Keratinocyte (primary cell): ENCODE measurements around the gene SERTAD4. TPM values are rescaled to one million over a fixed set of nuclear protein-coding genes. Genes with fewer than 3 reads are reported as not detected.

ENCODE experiments used
- DNase-seq: peaks from one replicate; pipeline ENCODE4 v3.0.0-alpha.2; 2011; ENCODE audit warnings: low read depth, missing footprints, low spot score
- FAIRE-seq: peaks from 2 replicates; lab custom pipeline; 2011; peaks lifted over from hg19 to GRCh38; lab: Jason Lieb, UNC
- H2AFZ ChIP-seq: 2 replicates; pipeline ENCODE4 v1.6.0; 2012; ENCODE audit warnings: low read length, control low read depth, inconsistent platforms; ENCODE audit not compliant: control insufficient read depth
- H3K27ac ChIP-seq: 2 replicates; pipeline ENCODE4 v1.5.1; 2011; ENCODE audit warnings: low read length; ENCODE audit not compliant: control insufficient read depth, insufficient read depth
- H3K27me3 ChIP-seq: 3 replicates; pipeline ENCODE4 v1.6.0; 2011; ENCODE audit warnings: low read length; ENCODE audit not compliant: control insufficient read depth, insufficient read depth; ENCODE audit errors: extremely low read depth
- H3K36me3 ChIP-seq, 2 experiments: 2 replicates in 1 of 2; 3 replicates in 1 of 2; pipeline ENCODE4 v1.5.1; 2011; ENCODE audit warnings: low read length in 2 of 2, mild to moderate bottlenecking in 1 of 2; ENCODE audit not compliant: control insufficient read depth in 2 of 2, insufficient read depth in 2 of 2; ENCODE audit errors: extremely low read depth in 1 of 2
- H3K4me1 ChIP-seq: 3 replicates; pipeline ENCODE4 v1.5.1; 2011; ENCODE audit warnings: low read length; ENCODE audit not compliant: control insufficient read depth, insufficient read depth; ENCODE audit errors: extremely low read depth
- H3K4me2 ChIP-seq: 3 replicates; pipeline ENCODE4 v1.6.0; 2011; ENCODE audit warnings: low read depth, low read length; ENCODE audit not compliant: control insufficient read depth, insufficient read depth; ENCODE audit errors: extremely low read depth
- H3K4me3 ChIP-seq, 3 experiments: fragments of 200-600 bp in 1 of 3; sonication (generic) in 1 of 3; 2 replicates in 2 of 3; 3 replicates in 1 of 3; pipeline ENCODE4 v1.5.1; 2011 to 2016; ENCODE audit warnings: low read length in 3 of 3, mild to moderate bottlenecking in 3 of 3, control low read depth in 2 of 3, inconsistent platforms in 1 of 3, low read depth in 1 of 3, mixed read lengths in 1 of 3, mixed run types in 1 of 3, moderate library complexity in 1 of 3; ENCODE audit not compliant: control insufficient read depth in 2 of 3, insufficient read depth in 2 of 3; ENCODE audit errors: extremely low read depth in 1 of 3
- H3K79me2 ChIP-seq: 2 replicates; pipeline ENCODE4 v1.6.0; 2012; ENCODE audit warnings: low read length; ENCODE audit not compliant: control insufficient read depth, insufficient read depth
- H3K9ac ChIP-seq: 3 replicates; pipeline ENCODE4 v1.6.0; 2011; ENCODE audit warnings: low read length; ENCODE audit not compliant: control insufficient read depth, insufficient read depth; ENCODE audit errors: extremely low read depth
- H3K9me1 ChIP-seq: 3 replicates; pipeline ENCODE4 v1.6.0; 2011; ENCODE audit warnings: low read length; ENCODE audit not compliant: control insufficient read depth, insufficient read depth; ENCODE audit errors: extremely low read depth
- H3K9me3 ChIP-seq: 2 replicates; pipeline ENCODE4 v1.5.1; 2012; ENCODE audit warnings: low read depth, low read length; ENCODE audit not compliant: control insufficient read depth
- H4K20me1 ChIP-seq: 3 replicates; pipeline ENCODE4 v1.6.0; 2011; ENCODE audit warnings: low read length; ENCODE audit not compliant: control insufficient read depth, insufficient read depth; ENCODE audit errors: extremely low read depth
- CTCF ChIP-seq, 3 experiments: IDR thresholded peaks in 1 of 3; conservative IDR thresholded peaks in 1 of 3; optimal IDR thresholded peaks in 1 of 3; 2 replicates in 2 of 3; 3 replicates in 1 of 3; pipeline versions ENCODE3 to v1.5.1; 2011; ENCODE audit warnings: low read length in 3 of 3, mild to moderate bottlenecking in 3 of 3, moderate library complexity in 2 of 3, control low read depth in 1 of 3, inconsistent platforms in 1 of 3; ENCODE audit not compliant: insufficient read depth in 2 of 3; ENCODE audit errors: extremely low read depth in 1 of 3
- EZH2 ChIP-seq: IDR thresholded peaks from one replicate; pipeline ENCODE4 v1.6.1; 2012; ENCODE audit warnings: inconsistent platforms, mild to moderate bottlenecking, low read length, moderate library complexity
- dilution Hi-C: fragments of 300-500 bp; cut with MboI; formaldehyde crosslinking; loops from one replicate; pipeline ENCODE4 v1.7.0; 2020; ENCODE audit warnings: low sequenced_read_pairs; ENCODE audit not compliant: extremely low pct_ligation_motif_present
- polyA plus RNA-seq, 5 experiments: library from polyadenylated mRNA; depleted of rRNA in 3 of 5; stranded (reverse) in 3 of 5; stranded (forward) in 1 of 5; unstranded in 1 of 5; fragments of >200 nt; gene quantifications; 1 replicate in 1 of 5; 2 replicates in 3 of 5; 3 replicates in 1 of 5; pipeline versions ENCODE4 v1.2.1 to v1.2.3, GENCODE V29; 2011 to 2012; ENCODE audit warnings: missing spikeins in 2 of 5, low read depth in 1 of 5, low replicate concordance in 1 of 5

SERTAD4 gene
- polyA plus RNA-seq, 1 donor (not counting 4 experiments of a cell fraction or from before 2014, with no cell fraction given), result 3.4 TPM

GRCh38 chr1:210248341-210248740 lies 15.7 kb downstream of the SERTAD4 start:
- Histone ChIP-seq H3K27me3 (no peaks in the 10 kb centered on the region), H2AFZ (no peak overlapping the region), H3K4me2 (no peak overlapping the region), H3K4me1 (peaks cover 15% of the 10 kb centered on the region), H3K4me3 (no peak overlapping the region), H3K9me1 (no peaks in the 10 kb centered on the region), H4K20me1 (no peaks in the 10 kb centered on the region), H3K27ac (no peak overlapping the region), H3K79me2 (no peaks in the 10 kb centered on the region), H3K9me3 (no peaks in the 10 kb centered on the region), H3K9ac (no peak overlapping the region), H3K36me3 (no peaks in the 10 kb centered on the region)
- no peak for DNase-seq
- no peak for FAIRE-seq
- TF ChIP-seq EZH2 (no peak), CTCF (optimal IDR thresholded peaks at IDR 0.05 in 1 of 3, IDR thresholded peaks at IDR 0.05 in 1 of 3, conservative IDR thresholded peaks at IDR 0.05 in 1 of 3; ENCODE audit: extremely low read depth in 1 of 3, insufficient read depth in 2 of 3, low read length in 3 of 3) (no peak)
- dilution Hi-C loops, result no loop called here

GRCh38 chr1:210250665-210250997 lies 18.0 kb downstream of the SERTAD4 start:
- FAIRE-seq (peak; percentile 34), DNase-seq (no peak)
- no peak for TF ChIP-seq CTCF (optimal IDR thresholded peaks at IDR 0.05 in 1 of 3, IDR thresholded peaks at IDR 0.05 in 1 of 3, conservative IDR thresholded peaks at IDR 0.05 in 1 of 3; ENCODE audit: extremely low read depth in 1 of 3, insufficient read depth in 2 of 3, low read length in 3 of 3)
- no peak for TF ChIP-seq EZH2
- dilution Hi-C loops, result no loop called here
- H3K9ac ChIP-seq, result peak overlapping the region; percentile 2
- no peaks in the 10 kb centered on the region for H4K20me1 ChIP-seq
- no peaks in the 10 kb centered on the region for H3K27me3 ChIP-seq
- H3K4me2 ChIP-seq, result peak overlapping the region; percentile 72
- no peaks in the 10 kb centered on the region for H3K9me3 ChIP-seq
- no peaks in the 10 kb centered on the region for H3K36me3 ChIP-seq
- peak overlapping the region; percentile 42 for H2AFZ ChIP-seq
- peaks cover 15% of the 10 kb centered on the region for H3K4me1 ChIP-seq
- no peaks in the 10 kb centered on the region for H3K9me1 ChIP-seq
- H3K79me2 ChIP-seq, result no peaks in the 10 kb centered on the region
- H3K4me3 ChIP-seq, result peak overlapping the region in 2 of 3 experiments; percentile 46 to 64
- no peak overlapping the region for H3K27ac ChIP-seq
